Type B pancreatic cell (in vitro differentiated cells): ENCODE measurements around the gene MDN1. TPM values are rescaled to one million over a fixed set of nuclear protein-coding genes. Genes with fewer than 3 reads are reported as not detected.

Source experiments
- DNase-seq: peaks from one replicate; pipeline ENCODE4 v3.0.0; 2021; ENCODE audit warnings: mixed read lengths; ENCODE audit not compliant: unreplicated experiment; ENCODE audit errors: extremely low spot score
- H3K27ac Mint-ChIP-seq: 2 replicates; pipeline ENCODE4 v1.8.0; 2021; ENCODE audit warnings: mild to moderate bottlenecking, mixed read lengths
- H3K27me3 Mint-ChIP-seq: 2 replicates; pipeline ENCODE4 v1.8.0; 2021; ENCODE audit warnings: mixed read lengths
- H3K36me3 Mint-ChIP-seq: 2 replicates; pipeline ENCODE4 v1.8.0; 2021; ENCODE audit warnings: mixed read lengths
- H3K4me1 Mint-ChIP-seq: one replicate; pipeline ENCODE4 v1.8.0; 2021; ENCODE audit warnings: mixed read lengths; ENCODE audit not compliant: unreplicated experiment
- H3K4me3 Mint-ChIP-seq: 2 replicates; pipeline ENCODE4 v1.8.0; 2021; ENCODE audit warnings: mild to moderate bottlenecking, mixed read lengths
- H3K9me3 Mint-ChIP-seq: 2 replicates; pipeline ENCODE4 v1.8.0; 2021; ENCODE audit warnings: mixed read lengths
- CTCF ChIP-seq: fragments of 200-600 bp; sonication (generic); conservative IDR thresholded peaks from 2 replicates; pipeline ENCODE4 v1.5.0; 2021; ENCODE audit warnings: antibody characterized with exemption, mild to moderate bottlenecking
- total RNA-seq: library from RNA; stranded (reverse); gene quantifications from 2 replicates; pipeline ENCODE4 v1.2.1, GENCODE V29; 2021; ENCODE audit warnings: low replicate concordance

Gene MDN1
- total RNA-seq, 1 donor from 2014 or later, result 43.1 TPM

- no peak for TF ChIP-seq CTCF
- H3K36me3 Mint-ChIP-seq, result peaks cover 16% of the 10 kb centered on the region
- H3K4me1 Mint-ChIP-seq, result peaks cover 12% of the 10 kb centered on the region
- DNase-seq, result no peak
- no peak overlapping the region for H3K4me3 Mint-ChIP-seq
- no peaks in the 10 kb centered on the region for H3K27me3 Mint-ChIP-seq
- peaks cover 3% of the 10 kb centered on the region for H3K9me3 Mint-ChIP-seq
- no peak overlapping the region for H3K27ac Mint-ChIP-seq
Observed at GRCh38 chr6:89602166-89602565, 217.4 kb downstream of the MDN1 start.

GRCh38 chr6:89599727-89600126 is 219.9 kb downstream of the MDN1 start:
- peaks cover 19% of the 10 kb centered on the region for H3K36me3 Mint-ChIP-seq
- H3K4me3 Mint-ChIP-seq, result no peak overlapping the region
- no peak for TF ChIP-seq CTCF
- H3K27ac Mint-ChIP-seq, result peak overlapping the region; percentile 31
- peaks cover 3% of the 10 kb centered on the region for H3K9me3 Mint-ChIP-seq
- no peak for DNase-seq
- peaks cover 10% of the 10 kb centered on the region for H3K4me1 Mint-ChIP-seq
- H3K27me3 Mint-ChIP-seq, result no peaks in the 10 kb centered on the region

GRCh38 chr6:89597988-89598387 is 221.6 kb downstream of the MDN1 start:
- no peak overlapping the region for H3K4me3 Mint-ChIP-seq
- H3K9me3 Mint-ChIP-seq, result peaks cover 3% of the 10 kb centered on the region
- TF ChIP-seq CTCF, result peak; percentile 45
- H3K36me3 Mint-ChIP-seq, result peaks cover 19% of the 10 kb centered on the region
- no peaks in the 10 kb centered on the region for H3K27me3 Mint-ChIP-seq
- H3K4me1 Mint-ChIP-seq, result peaks cover 7% of the 10 kb centered on the region
- no peak for DNase-seq
- no peak overlapping the region for H3K27ac Mint-ChIP-seq

- H3K9me3 Mint-ChIP-seq, result peaks cover 3% of the 10 kb centered on the region
Observed at GRCh38 chr6:89597372-89597771, 222.2 kb downstream of the MDN1 start.

GRCh38 chr6:89596484-89596883 is 223.1 kb downstream of the MDN1 start:
- no peak overlapping the region for H3K4me3 Mint-ChIP-seq

More at GRCh38 chr6:89597372-89597771, 222.2 kb downstream of the MDN1 start:
- Mint-ChIP-seq H3K27ac (no peak overlapping the region), H3K4me3 (no peak overlapping the region), H3K36me3 (peaks cover 19% of the 10 kb centered on the region), H3K27me3 (no peaks in the 10 kb centered on the region), H3K4me1 (peaks cover 7% of the 10 kb centered on the region)
- no peak for TF ChIP-seq CTCF
- DNase-seq, result no peak

More at GRCh38 chr6:89596484-89596883, 223.1 kb downstream of the MDN1 start:
- Mint-ChIP-seq H3K9me3 (peaks cover 3% of the 10 kb centered on the region), H3K4me1 (peaks cover 7% of the 10 kb centered on the region), H3K36me3 (peaks cover 19% of the 10 kb centered on the region), H3K27me3 (no peaks in the 10 kb centered on the region), H3K27ac (no peak overlapping the region)
- DNase-seq, result no peak
- TF ChIP-seq CTCF, result no peak
